ENCODE measurements around the gene SLC25A23. TPM values are rescaled to one million over a fixed set of nuclear protein-coding genes. Genes with fewer than 3 reads are reported as not detected.

Gene SLC25A23
- total and polyA plus RNA-seq, 10 of the 15 experiments (the other 5 are each of a cell fraction or from before 2014, with no cell fraction given), result 10.2 to 85.8 (median 50.0) TPM

- Histone ChIP-seq H4K20me1 (ENCODE audit: control insufficient read depth, insufficient read depth) (no peaks in the 10 kb centered on the region), H3K9ac (ENCODE audit: control insufficient read depth, insufficient read depth, low read length) (no peak overlapping the region), H3K36me3 (ENCODE audit: control insufficient read depth in 2 of 2, insufficient read depth in 2 of 2, low read length in 1 of 2) (no peaks in the 10 kb centered on the region), H3K27me3 (replicated peaks in 1 of 2; ENCODE audit: control insufficient read depth in 2 of 2, insufficient read depth in 2 of 2, low read length in 1 of 2) (peaks cover 0 to 2% of the 10 kb centered on the region in 2 experiments; a peak in 3 of 4 replicates), H2AFZ (ENCODE audit: control insufficient read depth, low read depth, low read length) (no peak overlapping the region), H3K4me3 (no peak overlapping the region), H3K27ac (ENCODE audit: control insufficient read depth, insufficient read depth) (no peak overlapping the region), H3K9me3 (replicated peaks; ENCODE audit: control insufficient read depth, insufficient read depth, low read length) (no peaks in the 10 kb centered on the region), H3K4me1 (ENCODE audit: control insufficient read depth, insufficient read depth, low read length) (peaks cover 5% of the 10 kb centered on the region), H3K79me2 (ENCODE audit: control insufficient read depth, insufficient read depth, low read length) (no peaks in the 10 kb centered on the region), H3K4me2 (ENCODE audit: control insufficient read depth, insufficient read depth) (no peak overlapping the region)
- ChIA-PET CTCF (interaction anchor here (0.6 to 1.7 kb wide), 14 partner anchors 13 to 456 kb away, joined by 3 to 7 read pairs (median 3); partner anchors contain the start of genes DENND1C, GTF2F1 and KHSRP), RAD21 (ENCODE audit: unreplicated experiment) (interaction anchor here (1.0 to 3.5 kb wide), 5 partner anchors 12 to 377 kb away, joined by 3 to 18 read pairs (median 4); partner anchors contain the start of genes DENND1C and KHSRP), SMC1A (ENCODE audit: uncharacterized antibody, unreplicated experiment) (interaction anchor here (0.7 to 1.4 kb wide), 4 partner anchors 12 to 438 kb away, joined by 3 read pairs; partner anchors contain the start of gene DENND1C), POLR2A (interaction anchor here (0.7 to 1.1 kb wide), 2 partner anchors 14 to 131 kb away, joined by 4 to 6 read pairs; partner anchors contain the start of gene ALKBH7)
- intact Hi-C loops (cut with micrococcal nuclease; ENCODE audit: unreplicated experiment), result loop anchor here (1.0 to 10.0 kb wide), 4 partner anchors 21 to 339 kb away; partner anchors contain the start of genes GTF2F1 and SLC25A23
- in situ Hi-C loops (cut with MboI), result no loop called here
- BruUV-seq (replicated peaks), result no TSS peak
- TF ChIP-seq FOS (IDR thresholded peaks at IDR 0.05; ENCODE audit: borderline replicate concordance, extremely low read depth, insufficient read length) (no peak), MAX (IDR thresholded peaks at IDR 0.05; ENCODE audit: low read depth, low read length) (no peak), TCF3 (IDR thresholded peaks at IDR 0.05; ENCODE audit: borderline replicate concordance, insufficient read depth, low read depth, low read length) (no peak), KDM1A (IDR thresholded peaks at IDR 0.05; ENCODE audit: borderline replicate concordance) (no peak), LARP7 (IDR thresholded peaks at IDR 0.05) (no peak), EP300 (IDR thresholded peaks at IDR 0.05; ENCODE audit: borderline replicate concordance in 1 of 2, control insufficient read depth in 1 of 2, low read depth in 2 of 2, low read length in 2 of 2) (no peak), USF2 (IDR thresholded peaks at IDR 0.05; ENCODE audit: borderline replicate concordance, low read depth, low read length) (no peak), SP1 (IDR thresholded peaks at IDR 0.05; ENCODE audit: low read depth, low read length) (no peak), SRF (IDR thresholded peaks at IDR 0.05; ENCODE audit: low read depth in 2 of 2, low read length in 2 of 2) (no peak), POLR2A (IDR thresholded peaks at IDR 0.05; ENCODE audit: low read depth, low read length) (no peak), CHD1 (IDR thresholded peaks at IDR 0.05; ENCODE audit: low read depth, low read length) (no peak), BMI1 (IDR thresholded peaks at IDR 0.05; ENCODE audit: borderline replicate concordance) (no peak), RELA (IDR thresholded peaks at IDR 0.05; ENCODE audit: borderline replicate concordance, partially characterized antibody) (no peak), NRF1 (conservative IDR thresholded peaks at IDR 0.05; ENCODE audit: low read depth, low read length) (no peak), RAD21 (IDR thresholded peaks at IDR 0.05; ENCODE audit: insufficient read depth, low read depth, low read length) (no peak), HDGF (IDR thresholded peaks at IDR 0.05) (no peak), FOXK2 (IDR thresholded peaks at IDR 0.05) (no peak)
- ATAC-seq (no peak), FAIRE-seq (no peak), DNase-seq (ENCODE audit: low read depth, low spot score) (no peak)
- 66% methylated on average over 9 of the region's 9 CpGs for WGBS (ENCODE audit: insufficient coverage, insufficient replicate concordance, low lambda C conversion rate, missing lambda C conversion rate)
Observed at GRCh38 chr19:6503407-6504201, 44.0 kb upstream of the SLC25A23 start.
